Erythroblast (primary cell): ENCODE measurements around the gene BPI.

ENCODE experiments used
- GATA1 ChIP-seq: IDR thresholded peaks from 2 replicates; pipeline ENCODE4 v1.6.1; 2011; ENCODE audit warnings: low read depth, mild to moderate bottlenecking, control low read depth, low read length, moderate library complexity
- POLR2A ChIP-seq: IDR thresholded peaks from 2 replicates; pipeline ENCODE4 v1.6.1; 2011; ENCODE audit warnings: mild to moderate bottlenecking, low read length

DNA sequence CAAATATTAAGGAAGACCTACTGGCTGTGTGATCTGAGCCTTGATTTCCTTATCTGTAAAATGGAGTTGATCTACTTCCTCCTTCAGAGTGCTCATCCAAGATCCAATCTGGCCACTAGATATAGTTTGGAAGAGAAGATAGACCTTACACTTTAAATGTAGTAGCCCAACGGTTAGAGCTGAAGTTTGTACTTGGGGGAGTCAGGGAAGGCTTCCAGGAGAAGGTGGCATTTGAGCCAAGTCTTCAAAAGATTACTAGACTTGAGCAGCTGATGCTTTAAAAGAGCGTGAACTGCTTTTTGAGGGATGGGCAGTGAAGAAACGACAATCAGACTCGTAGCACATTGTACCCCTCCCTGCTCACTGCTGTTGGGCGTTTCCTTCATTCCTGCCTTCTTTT, 45.9 kb downstream of the BPI start:
- TF ChIP-seq POLR2A: no peak
- TF ChIP-seq GATA1: no peak
